HG03378 (cell line): ENCODE results near the gene SPG21.
A peak's percentile ranks its signal among the peaks of the same experiment; 100 is the strongest.
"Not testable (repeated sequence)": the region's sequence is repeated elsewhere in the genome, so short reads cannot be mapped to it uniquely, and the experiment has no call there.

Experiments used
- ATAC-seq: cut with Tn5 transposase; IDR thresholded peaks from one replicate; pipeline ENCODE4 v1.9.1; 2021; ENCODE audit warnings: mild to moderate bottlenecking, moderate library complexity; ENCODE audit not compliant: unreplicated experiment

SPG21 gene, protein sequence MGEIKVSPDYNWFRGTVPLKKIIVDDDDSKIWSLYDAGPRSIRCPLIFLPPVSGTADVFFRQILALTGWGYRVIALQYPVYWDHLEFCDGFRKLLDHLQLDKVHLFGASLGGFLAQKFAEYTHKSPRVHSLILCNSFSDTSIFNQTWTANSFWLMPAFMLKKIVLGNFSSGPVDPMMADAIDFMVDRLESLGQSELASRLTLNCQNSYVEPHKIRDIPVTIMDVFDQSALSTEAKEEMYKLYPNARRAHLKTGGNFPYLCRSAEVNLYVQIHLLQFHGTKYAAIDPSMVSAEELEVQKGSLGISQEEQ

DNA sequence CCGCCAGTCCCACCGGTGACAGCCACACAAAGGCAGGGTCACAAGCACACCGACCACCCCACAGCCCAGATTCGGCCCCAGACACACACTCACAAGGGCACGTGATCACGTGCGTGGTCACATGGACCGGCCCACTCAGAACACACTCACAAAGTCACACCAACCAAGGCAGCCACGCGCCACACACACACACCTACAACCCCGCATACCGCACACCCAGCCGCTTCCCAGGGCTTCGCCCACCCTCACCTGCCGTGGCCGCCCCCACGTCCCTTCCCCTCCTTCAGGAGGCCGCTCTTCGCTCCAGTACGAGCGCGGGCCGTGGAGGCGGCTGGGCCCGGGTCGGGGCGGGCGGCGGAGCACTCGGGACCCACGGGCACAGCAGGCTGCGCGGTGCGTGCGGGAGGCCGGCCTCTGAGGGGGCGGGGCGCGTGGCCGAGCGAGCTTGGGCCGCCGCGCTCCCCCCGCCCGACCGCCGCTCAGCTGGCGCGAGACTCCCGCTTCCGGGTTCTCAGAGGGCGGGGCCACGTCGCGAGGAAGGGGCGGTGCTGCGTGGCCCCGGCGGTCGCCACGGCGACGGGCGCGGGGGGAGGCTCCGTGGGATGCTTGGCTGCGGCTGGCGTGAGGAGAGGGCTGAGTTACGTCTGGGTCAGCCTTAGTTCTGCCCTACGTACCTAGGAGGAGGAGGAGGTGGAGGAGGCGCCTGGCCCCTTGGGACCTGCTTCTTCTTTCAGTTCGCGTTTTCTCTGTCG, at the start of gene SPG21:
SPG21 (minus strand) TSS at position 499 of the 752 bp plus-strand sequence. CDS start 6,345 bp downstream, outside the sequence.
- peak; percentile 89 for ATAC-seq

DNA sequence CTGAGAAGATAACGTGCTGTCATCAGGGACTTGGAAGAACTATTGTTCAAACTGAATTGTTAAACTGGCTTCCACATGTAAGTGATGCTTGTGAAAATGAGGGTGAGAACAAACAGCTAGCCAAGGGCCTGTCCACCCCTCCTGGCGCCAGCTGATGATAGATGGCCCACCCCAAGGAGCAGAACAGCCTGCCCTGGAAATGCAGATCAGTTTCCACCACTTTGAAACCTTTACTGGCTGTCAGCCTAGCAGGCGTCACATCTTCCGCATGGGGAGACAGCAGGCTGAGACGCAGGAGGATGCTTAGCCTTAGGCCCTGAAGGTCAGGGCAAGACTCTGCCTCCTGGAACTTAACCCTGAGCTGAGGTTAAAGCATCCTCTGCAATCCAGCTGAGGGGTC, 49.1 kb upstream of the SPG21 start:
- no peak for ATAC-seq

DNA sequence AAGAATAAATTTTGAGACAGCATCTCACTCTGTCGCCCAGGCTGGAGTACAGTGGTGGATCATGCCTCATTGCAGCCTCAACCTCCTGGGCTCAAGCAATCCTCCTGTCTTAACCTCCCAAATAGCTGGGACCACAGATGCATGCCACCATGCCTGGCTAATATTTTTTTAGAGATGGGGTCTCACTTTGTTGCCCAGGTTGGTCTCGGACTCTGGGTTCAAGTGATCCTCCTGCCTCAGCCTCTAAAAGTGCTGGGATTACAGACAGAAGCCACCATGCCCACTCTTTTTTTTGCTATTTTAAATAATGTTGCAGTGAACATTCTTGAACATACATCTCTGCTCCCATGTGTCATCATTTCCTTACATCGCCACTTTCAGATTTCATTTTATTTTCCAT, 48.7 kb upstream of the SPG21 start:
- no peak for ATAC-seq

DNA sequence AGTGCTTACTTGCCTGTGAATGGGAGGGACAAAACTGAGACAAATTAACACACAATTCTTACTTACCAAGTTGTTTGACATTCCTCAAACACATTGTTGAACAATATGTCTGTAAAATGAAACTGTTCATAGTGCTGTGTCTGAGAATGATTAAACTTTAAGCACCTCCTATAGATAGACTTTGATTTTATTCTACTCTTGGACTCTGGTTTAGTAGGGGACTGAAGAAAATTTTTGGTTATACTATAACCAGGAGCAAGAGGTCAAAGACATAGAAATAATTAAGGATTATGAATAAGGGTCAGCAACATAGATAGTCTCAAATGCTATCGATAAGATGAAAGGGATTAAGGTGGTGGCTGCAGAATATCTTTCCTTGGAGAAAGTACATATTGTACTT, 47.6 kb upstream of the SPG21 start:
- ATAC-seq: no peak

DNA sequence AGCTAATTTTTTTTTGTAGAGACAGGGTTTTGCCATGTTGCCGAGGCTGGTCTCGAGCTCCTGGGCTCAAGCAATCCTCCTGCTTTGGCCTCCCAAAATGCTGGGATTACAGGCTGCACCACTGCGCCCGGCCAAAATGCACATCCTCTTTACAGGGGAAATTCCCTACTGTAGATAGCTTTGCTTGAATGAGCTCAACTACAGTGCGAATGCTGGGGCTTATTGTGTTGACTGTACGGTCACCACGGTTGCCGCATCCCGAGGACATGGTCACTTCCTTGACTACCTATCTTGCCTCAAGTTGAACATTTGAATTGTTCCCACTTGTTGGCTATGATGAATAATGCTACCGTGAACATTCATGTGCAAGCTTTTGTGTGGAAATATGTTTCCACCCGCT, 45.0 kb upstream of the SPG21 start:
- no peak for ATAC-seq

DNA sequence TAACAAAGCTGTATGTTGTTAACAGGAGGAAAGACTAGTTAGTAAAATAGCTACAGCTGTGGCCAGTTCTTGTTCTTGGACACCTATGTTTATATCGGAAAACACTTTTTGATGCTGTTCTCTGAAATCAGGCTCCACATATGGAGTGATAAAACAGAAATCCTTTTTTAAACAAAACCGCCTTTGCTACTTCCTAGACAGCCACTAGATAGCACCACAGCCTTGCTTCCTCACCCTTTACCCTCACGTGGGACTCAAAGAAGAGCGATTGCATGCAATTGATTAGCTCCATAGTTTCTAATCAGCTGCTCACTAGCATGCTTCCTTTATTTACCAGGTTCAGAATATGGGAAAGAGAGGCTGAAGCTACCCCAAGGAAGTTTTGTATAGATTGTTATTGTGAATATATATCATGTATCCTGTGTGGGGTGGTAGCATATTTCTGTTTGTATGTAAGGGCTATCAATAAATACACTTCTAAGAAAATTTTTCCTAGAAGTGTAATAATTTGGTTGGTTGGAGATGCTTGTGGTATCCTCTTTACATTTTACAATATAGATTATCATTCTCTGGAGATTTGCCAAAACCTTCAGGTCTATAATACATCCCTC, 44.0 kb upstream of the SPG21 start:
- no peak for ATAC-seq

DNA sequence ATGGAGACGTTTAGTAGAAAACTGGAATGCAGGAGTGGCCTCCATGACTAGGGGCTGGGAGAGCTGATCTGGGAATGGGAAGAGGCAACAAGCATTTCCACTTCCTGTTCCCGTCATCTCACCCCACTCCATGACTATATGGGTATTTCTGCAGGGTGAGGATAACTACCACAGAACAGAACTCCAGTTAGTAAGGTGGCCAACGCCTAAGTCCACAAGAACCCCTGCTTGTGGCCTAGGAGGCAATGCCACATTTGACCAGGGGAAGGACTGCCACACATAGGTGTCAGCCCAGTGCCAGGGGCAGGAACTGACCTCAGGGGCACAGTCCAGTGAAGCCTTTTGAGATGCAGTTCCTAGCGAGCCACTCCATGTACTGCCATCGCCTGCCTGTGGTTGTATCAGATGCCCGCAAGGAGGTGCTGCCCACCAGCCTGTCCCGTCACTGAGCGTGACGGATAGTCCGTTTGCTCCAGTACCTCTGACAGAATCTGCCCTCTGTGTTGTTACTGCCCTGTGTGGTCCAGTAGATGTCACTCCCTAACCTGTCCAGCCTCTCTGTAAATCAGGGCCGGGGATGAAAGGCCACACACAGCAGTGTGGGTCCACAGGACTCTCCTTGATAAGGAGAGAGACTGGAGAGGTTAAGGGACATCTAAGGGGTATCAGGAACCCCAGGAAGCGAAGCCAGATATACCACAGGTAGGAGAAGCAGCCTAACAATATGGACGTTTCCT, 43.3 kb upstream of the SPG21 start:
- peak; percentile 52 for ATAC-seq

DNA sequence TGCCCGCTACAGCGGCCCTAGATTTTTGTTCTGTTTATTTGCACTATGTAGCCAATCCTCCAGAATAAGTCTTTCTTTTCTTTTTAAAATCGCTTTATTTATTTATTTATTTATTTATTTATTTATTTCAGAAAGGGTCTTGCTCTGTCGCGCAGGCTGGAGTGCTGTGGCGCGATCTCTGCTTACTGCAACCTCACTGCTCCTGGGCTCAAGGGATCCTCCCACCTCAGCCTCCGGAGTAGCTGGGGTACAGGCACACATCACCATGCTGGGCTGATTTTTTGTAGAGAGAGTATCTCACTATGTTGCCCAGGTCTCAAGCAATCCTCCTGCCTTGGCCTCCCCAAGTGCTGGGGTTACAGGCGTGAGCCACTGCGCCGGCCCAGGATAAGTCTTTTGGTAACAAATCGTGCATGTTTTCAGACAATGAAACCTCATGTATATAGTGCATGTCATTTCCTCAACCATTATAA, 40.1 kb upstream of the SPG21 start:
- no peak for ATAC-seq

DNA sequence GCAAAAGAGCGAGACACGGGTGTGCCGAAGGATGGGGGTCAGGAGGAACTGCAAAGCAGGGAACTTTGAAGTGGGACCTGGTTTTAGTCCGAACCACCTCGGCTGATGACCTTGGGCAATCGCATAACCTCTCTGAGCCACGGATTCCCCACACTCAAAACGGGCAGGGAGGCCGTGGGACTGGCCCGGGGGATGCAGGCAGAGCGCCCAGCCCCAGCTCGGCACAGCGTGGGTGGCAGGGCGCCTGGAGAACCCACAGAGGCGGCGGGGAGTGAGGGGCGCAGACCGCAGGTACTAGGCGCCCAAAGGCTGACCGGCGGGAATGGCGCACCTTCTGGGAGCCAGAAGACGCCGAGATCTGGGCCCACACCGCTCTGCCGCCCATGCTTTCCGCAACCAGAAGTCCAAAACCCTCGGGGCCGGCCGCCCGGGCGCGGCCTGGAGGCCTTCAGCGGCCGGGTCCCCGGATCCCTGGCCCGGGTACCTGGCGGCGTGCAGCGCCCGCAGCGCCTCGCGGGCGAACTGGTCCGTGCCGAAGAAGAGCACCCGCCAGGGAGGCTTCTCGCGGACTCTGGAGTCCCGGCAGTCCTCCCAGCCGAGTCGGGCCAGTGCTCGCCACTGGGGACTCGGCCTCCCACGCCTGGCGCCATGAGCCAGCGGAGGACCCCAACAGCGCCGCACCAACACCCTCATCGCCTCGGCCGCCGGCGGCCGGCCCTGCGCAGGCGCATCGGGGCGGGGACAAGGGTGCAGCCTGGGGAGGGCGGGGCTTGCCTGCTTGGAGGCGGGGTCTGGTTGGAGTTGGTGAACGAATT, 39.4 kb upstream of the SPG21 start, which contains the start of gene MTFMT:
MTFMT (minus strand) TSS at position 719 of the 815 bp plus-strand sequence; CDS start at position 693, 26 bp downstream.
- ATAC-seq: no peak

DNA sequence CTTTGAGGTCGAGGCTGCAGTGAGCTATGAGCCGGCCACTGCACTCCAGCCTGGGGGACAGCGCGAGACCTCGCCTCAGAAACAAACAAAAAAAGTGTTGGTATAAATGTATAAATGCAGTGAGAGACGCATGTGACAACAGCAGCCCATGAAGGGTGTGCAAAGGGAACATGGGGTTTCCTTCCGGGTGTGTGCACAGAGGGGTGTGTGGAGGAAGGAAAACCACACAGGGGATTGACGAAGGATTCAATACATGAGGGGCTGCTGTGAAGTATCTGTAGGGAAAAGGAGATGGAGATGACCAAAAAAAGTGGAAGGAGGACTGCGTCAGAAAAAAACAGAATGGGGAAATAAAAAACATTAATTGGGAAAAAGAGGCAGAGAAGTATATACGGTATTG, 38.6 kb upstream of the SPG21 start:
- ATAC-seq: no peak

DNA sequence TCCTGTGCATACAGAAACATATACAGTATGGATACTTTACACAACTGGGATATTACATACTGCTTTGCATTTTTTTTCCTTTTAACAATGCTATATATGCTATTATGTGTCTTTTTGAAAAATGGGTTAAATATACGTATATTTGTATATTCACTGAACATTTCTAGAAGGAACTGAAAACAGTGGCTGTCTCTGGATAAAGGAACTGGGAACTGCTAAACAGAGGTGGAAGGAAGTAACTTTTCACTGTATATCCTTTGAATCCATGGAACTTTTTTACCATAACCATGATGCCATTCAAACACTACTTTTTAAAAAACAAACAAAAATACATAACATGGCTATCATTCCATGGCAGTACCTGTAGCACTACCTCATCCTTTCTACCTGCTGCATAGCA, 37.9 kb upstream of the SPG21 start:
- no peak for ATAC-seq

DNA sequence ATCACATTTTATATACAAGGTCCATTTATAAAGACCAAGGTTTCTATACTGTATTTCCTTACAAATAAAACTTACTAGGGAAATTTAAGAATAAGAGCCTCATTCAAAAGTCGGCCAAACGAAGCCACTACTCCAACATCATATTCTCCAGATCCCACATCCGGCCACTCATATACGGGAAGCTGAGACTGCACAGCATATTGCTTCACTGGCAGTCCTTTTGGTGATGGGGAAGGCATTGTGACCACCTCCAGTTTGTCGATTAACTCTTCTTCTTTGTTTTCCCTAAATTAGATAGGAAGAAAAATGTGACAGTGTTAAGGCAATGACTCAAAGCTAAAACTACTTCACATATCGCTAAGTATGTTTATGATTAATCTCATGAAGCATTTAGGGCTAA, 37.0 kb upstream of the SPG21 start:
- ATAC-seq: no peak

DNA sequence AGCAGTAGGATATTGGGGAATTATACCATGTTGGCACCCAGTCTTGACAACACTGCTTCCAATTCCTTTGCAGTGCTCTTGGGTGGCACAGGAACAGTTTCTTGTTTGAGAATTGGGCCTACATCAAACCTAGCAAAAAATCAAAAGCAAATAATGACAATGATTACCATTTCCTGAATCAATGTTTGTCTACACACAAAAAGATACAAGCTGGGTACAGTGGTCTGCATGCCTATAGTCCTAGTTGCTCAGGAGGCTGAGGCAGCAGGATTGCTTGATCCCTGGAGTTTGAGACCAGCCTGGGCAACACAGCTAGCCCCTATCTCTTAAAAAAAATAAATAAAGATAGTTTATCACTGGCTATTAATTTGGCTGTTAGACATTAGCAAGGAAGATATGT, 31.8 kb upstream of the SPG21 start:
- ATAC-seq: no peak

DNA sequence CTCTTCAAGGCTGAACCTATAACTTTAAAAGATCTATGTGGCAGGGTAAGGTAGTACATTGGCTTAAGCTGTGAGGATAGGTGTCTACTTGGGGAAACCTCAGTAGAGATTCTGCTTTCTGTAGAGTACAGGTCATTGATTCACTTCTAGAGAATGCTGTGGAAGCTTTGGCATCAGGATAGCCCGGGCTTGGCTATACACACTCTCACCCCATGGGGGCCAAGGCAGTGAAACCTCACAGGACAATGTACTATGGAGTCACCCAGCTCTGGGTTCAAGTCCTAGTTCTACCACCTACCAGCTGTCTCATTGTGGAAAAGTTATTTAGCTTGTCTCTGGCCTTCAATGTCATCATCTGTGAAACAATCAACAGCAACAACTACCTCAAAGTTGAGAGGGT, 30.7 kb upstream of the SPG21 start:
- ATAC-seq: no peak

DNA sequence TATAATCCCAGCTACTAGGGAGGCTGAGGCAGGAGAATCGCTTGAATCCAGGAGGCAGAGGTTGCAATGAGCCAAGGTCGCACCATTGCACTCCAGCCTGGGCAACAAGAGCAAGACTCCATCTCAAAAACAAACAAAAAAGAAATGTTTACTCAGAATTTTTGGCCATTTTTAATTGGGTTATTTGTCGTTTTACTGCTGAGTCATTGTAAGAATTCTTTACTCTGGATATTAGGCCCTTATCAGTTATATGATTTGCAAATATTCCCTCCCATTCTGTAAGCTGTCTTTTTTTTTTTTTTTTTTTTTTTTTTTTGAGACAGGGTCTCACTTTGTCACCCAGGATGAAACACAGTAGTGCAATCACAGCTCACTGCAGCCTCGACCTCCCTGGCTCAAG, 21.5 kb upstream of the SPG21 start:
- ATAC-seq: not testable (repeated sequence)

DNA sequence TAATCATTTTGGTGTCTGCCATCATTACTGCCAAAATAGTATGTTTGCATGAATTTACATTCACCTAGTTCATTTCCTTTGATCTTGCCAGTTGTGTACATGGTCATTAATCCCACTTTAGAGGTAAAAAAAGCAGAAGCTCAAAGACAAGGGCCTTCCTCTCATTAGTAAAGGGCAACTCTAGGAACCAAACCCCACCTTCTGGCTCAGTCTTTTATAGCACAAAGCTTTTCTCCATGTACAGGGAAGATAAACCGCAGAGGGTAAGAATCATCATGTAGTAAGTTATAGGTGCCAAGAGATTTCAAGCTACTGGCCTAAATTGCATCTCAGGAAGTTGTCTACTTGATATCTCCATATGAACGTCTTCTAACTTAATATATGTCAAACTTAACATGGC, 19.3 kb upstream of the SPG21 start:
- ATAC-seq: no peak

DNA sequence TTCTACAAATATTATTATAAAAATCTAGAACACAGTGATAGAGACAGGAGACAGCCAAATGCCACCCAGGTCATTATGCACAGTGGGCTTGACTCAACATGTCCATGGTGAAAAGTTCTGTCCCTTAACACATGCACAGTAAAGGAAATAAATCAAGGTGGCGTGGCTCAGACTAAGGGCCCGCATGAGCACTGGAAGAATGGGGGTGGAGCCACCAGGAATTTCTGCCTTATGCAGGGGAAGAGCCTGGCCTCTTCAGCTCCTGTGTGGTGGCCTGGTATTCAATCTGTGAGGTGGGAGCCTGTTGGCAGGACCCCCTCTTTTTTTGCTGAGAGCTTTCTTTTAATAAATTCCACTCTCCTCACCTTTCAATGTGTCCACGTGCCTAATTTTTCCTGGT, 17.2 kb upstream of the SPG21 start:
- ATAC-seq: no peak

DNA sequence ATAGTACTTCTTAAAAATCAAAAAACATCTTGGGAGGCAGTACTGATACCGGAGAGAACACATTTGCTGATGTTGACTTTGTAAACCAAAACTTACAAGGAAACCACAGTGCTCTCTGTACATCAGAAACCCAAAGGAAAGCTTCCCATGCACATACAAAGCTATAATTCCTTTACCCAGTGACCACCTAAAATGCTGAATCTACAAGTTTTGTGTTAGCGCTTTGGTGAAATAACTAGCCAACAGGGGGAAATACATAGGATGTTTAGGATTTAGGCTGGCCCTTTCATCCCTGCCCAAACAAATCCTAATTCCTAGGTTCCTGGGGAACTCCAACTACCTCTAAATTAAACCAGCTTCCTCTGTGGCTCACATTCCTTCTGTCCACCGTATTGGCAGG, 15.3 kb upstream of the SPG21 start:
- no peak for ATAC-seq

DNA sequence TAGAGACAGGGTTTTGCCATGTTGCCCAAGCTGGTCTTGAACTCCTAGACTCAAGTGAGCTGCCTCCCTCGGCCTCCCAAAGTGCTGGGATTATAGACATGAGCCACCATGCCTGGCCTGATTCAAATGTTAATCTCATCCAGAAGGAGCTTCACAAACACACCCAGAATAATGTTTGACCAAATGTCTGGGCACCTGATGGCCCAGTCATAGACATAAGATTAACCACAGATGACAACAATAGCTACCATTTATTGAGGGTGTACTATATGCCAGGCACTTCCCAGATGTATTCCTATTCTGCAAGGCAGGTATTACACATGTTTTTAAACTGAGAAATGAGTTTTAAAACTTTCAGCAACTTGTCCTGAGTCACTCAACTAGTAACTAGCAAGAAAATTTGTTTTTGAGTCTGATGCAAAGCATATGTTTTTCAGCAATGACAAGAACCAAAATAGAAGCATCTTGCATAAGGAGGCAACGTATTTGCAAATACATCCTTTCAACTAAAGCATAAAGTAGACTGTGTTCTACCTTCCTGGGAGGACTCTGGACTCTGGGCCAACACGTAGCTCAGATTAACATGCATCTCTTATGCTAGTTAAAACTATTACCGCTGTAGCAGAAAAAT, 8.1 kb upstream of the SPG21 start:
- no peak for ATAC-seq

DNA sequence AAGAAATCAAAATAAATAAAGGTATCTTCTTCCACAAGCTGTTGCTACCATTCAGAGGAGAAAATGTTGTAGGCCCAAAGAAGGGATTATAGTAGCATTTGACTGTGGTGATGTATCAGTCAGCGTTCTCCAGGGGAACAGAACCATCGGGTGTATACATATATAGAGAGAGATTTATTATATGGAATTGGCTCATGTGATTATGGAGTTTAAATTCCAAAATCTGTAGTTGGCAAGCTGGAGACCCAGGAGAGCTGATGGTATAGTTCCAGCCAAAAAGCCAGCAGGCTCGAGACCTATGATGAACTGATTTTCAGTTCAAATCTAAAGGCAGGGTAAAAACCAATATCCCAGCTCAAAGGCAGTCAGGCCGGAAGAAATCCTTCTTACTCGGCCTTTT, 7.4 kb upstream of the SPG21 start:
- no peak for ATAC-seq
